HG03442 (cell line): ENCODE measurements around the gene ANKRD18A.

ENCODE experiments used
- ATAC-seq: cut with Tn5 transposase; IDR thresholded peaks from one replicate; pipeline ENCODE4 v1.9.1; 2021; ENCODE audit warnings: mild to moderate bottlenecking, moderate library complexity; ENCODE audit not compliant: unreplicated experiment

Gene ANKRD18A

GRCh38 chr9:38620483-38621433, at the start of gene ANKRD18A:
TSS of gene ANKRD18A (minus strand) at chr9:38620596. CDS start at chr9:38620285, 311 bp downstream.
- ATAC-seq = peak; percentile 61

GRCh38 chr9:38668791-38669466, 48.5 kb upstream of the ANKRD18A start:
- ATAC-seq = no peak

- ATAC-seq = no peak
Measured at GRCh38 chr9:38662763-38663593, 42.6 kb upstream of the ANKRD18A start.

- ATAC-seq = no peak
Measured at GRCh38 chr9:38659538-38659937, 39.1 kb upstream of the ANKRD18A start.

- ATAC-seq = no peak
Measured at GRCh38 chr9:38656896-38657295, 36.5 kb upstream of the ANKRD18A start.

GRCh38 chr9:38652486-38652885, 32.1 kb upstream of the ANKRD18A start:
- no peak for ATAC-seq

GRCh38 chr9:38652044-38652443, 31.6 kb upstream of the ANKRD18A start:
- peak; percentile 51 for ATAC-seq

- ATAC-seq = peak; percentile 67
Measured at GRCh38 chr9:38651400-38652042, 31.1 kb upstream of the ANKRD18A start.

- ATAC-seq = no peak
Measured at GRCh38 chr9:38650564-38650963, 30.2 kb upstream of the ANKRD18A start.

- no peak for ATAC-seq
Measured at GRCh38 chr9:38649731-38650363, 29.5 kb upstream of the ANKRD18A start.

- ATAC-seq = no peak
Measured at GRCh38 chr9:38644601-38645000, 24.2 kb upstream of the ANKRD18A start.

GRCh38 chr9:38643815-38644173, 23.4 kb upstream of the ANKRD18A start:
- ATAC-seq = no peak

GRCh38 chr9:38642951-38643814, 22.8 kb upstream of the ANKRD18A start:
- ATAC-seq = no peak

GRCh38 chr9:38641985-38642864, 21.8 kb upstream of the ANKRD18A start:
- ATAC-seq = peak; percentile 73

- no peak for ATAC-seq
Measured at GRCh38 chr9:38641142-38641541, 20.7 kb upstream of the ANKRD18A start.

- no peak for ATAC-seq
Measured at GRCh38 chr9:38639577-38639940, 19.2 kb upstream of the ANKRD18A start.

GRCh38 chr9:38638881-38639576, 18.6 kb upstream of the ANKRD18A start:
- ATAC-seq = no peak

GRCh38 chr9:38634315-38634714, 13.9 kb upstream of the ANKRD18A start:
- no peak for ATAC-seq
